ENCODE measurements around the gene ADARB2.

DNA sequence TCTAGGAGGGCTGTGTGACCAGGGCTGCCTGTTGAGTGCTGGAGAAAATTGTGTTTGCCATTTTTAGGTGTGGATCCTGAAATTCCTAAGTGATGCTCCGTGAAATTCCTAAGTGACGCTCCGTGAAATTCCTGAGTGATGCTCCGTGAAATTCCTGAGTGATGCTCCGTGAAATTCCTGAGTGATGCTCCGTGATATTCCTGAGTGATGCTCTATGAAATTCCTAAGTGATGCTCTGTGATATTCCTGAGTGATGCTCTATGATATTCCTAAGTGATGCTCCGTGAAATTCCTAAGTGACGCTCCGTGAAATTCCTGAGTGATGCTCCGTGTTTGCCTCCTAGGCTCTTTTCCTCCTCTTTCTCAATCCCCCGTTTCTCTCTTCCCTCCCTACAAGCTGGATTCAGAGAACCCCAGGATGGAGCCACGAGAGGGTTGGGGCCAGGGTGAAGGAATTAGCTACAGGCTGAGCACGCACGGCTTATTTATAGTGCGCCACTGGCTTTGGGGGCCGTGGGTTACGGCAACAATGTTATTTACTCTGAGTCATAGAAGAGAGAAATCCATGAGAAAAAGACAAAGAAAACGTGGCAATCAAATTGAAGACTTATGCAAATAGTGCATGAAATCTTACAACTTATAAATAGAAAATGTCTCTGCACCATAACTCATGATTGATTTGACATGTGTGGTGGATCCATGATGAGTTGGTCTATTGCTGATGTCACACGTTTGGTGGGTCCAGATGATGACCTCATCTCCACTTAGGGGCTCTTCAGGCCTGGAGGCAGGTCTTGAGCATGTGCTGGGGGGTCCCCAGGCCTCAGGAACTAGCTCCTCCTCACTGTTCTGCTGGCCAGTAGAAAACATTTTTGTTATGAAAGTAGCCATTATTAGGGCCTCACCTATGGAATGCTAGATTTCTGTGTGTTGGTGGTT lies 456.6 kb downstream of the ADARB2 start:
- TF ChIP-seq, protein P1, sequence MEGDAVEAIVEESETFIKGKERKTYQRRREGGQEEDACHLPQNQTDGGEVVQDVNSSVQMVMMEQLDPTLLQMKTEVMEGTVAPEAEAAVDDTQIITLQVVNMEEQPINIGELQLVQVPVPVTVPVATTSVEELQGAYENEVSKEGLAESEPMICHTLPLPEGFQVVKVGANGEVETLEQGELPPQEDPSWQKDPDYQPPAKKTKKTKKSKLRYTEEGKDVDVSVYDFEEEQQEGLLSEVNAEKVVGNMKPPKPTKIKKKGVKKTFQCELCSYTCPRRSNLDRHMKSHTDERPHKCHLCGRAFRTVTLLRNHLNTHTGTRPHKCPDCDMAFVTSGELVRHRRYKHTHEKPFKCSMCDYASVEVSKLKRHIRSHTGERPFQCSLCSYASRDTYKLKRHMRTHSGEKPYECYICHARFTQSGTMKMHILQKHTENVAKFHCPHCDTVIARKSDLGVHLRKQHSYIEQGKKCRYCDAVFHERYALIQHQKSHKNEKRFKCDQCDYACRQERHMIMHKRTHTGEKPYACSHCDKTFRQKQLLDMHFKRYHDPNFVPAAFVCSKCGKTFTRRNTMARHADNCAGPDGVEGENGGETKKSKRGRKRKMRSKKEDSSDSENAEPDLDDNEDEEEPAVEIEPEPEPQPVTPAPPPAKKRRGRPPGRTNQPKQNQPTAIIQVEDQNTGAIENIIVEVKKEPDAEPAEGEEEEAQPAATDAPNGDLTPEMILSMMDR (IDR thresholded peaks at IDR 0.05) = no peak
- TF ChIP-seq POLR2A (IDR thresholded peaks at IDR 0.05) = no peak
